GM12872 (cell line): ENCODE data around the gene COL4A1.

ENCODE experiments used
- TF ChIP-seq, protein P1 (sequence below): IDR thresholded peaks from 3 replicates; pipeline ENCODE4 v1.5.1; 2011; ENCODE audit warnings: low read depth, mild to moderate bottlenecking, low read length, moderate library complexity; ENCODE audit not compliant: insufficient read depth

The COL4A1 gene

DNA sequence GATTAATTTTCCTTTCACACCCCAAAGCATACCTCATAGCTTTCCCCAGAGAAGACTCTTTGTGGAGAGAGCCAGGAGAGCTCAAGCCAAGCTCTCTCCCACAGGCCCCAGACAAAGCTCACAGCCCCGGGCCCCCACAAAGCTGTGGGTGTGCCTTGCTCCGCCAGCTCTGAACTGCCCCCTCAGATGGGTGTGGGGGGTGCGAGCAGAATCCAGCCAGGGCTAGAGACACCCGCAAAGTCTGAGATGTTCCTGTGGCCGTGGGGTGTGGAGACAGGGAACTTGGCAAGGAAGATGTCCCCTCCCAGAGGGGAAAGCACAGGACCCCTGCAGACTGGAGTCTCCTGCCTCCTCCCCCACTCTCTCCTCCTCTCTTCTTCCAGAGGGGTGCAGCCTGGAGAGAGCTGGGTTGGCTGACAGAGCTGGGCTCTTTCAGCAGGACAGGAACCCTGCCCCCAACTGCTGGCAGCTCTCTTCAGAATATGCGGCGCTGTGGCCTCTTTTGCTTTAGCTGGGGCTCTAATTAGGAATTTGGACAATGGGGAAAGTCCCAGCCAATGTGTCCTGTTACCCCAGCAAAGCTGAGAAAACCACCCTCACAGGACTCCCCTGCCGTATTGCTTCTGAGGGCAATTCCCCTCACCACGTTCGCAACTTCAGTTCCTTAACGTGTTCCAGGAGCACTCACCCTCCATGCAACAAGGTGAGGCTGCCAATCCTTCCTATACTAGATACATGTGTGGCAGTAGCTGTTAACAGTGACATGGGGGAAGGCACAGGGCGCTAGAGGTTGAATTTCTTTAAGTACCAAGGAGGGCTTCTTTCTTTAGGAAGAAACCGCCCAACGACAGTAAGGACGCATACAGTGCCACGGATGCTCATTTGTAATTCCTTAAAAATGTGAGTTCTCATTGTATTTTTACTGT, 170.0 kb downstream of the COL4A1 start:
- TF ChIP-seq, protein P1, sequence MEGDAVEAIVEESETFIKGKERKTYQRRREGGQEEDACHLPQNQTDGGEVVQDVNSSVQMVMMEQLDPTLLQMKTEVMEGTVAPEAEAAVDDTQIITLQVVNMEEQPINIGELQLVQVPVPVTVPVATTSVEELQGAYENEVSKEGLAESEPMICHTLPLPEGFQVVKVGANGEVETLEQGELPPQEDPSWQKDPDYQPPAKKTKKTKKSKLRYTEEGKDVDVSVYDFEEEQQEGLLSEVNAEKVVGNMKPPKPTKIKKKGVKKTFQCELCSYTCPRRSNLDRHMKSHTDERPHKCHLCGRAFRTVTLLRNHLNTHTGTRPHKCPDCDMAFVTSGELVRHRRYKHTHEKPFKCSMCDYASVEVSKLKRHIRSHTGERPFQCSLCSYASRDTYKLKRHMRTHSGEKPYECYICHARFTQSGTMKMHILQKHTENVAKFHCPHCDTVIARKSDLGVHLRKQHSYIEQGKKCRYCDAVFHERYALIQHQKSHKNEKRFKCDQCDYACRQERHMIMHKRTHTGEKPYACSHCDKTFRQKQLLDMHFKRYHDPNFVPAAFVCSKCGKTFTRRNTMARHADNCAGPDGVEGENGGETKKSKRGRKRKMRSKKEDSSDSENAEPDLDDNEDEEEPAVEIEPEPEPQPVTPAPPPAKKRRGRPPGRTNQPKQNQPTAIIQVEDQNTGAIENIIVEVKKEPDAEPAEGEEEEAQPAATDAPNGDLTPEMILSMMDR = no peak

DNA sequence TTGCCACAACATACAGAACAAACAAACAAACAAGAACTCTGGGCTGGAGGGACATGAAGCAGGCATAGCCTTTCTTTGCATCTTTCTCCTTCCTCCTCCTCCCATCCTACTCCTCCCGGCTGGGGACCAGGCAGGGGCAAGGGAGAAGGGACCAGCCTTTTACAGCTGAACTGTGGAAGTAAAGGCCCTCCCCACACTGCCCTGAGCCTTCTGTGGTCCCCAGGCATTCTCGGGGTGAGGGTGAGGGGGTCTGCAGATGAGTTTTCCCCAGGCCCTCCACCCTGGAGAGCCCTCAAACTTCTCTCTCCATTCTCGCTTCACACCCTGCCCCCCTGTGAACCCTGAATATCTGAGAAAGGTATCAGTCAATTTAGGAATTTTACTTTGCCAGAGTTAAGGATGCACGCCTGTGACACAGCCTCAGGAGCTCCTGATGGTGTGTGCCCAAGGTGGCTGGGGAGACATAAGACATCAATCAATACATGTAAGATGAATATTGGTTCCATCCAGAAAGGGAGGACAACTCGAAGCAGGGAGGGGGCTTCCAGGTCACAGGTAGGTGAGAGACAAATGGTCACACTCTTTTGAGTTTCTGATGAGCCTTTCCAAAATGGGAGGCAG, 170.9 kb downstream of the COL4A1 start:
- TF ChIP-seq, protein P1 = no peak

DNA sequence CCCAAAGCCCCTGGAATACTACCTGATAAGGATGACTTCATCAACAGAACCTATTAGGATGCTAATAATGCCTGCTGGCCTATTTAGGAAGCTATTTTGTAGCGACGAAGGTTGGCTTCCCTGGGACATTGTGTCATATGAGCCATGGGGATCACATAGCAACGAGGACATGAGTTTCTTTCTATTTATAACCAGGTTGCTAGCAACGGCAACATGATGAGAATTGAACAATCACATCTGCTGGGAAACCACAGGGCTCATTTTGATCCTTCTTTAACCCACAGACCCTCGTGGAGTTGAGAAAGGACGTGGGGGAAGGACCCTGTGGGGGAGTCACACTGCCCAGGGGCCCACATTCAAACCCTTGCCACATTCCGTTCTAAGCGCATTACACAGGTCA, 172.2 kb downstream of the COL4A1 start:
- TF ChIP-seq, protein P1 = no peak

DNA sequence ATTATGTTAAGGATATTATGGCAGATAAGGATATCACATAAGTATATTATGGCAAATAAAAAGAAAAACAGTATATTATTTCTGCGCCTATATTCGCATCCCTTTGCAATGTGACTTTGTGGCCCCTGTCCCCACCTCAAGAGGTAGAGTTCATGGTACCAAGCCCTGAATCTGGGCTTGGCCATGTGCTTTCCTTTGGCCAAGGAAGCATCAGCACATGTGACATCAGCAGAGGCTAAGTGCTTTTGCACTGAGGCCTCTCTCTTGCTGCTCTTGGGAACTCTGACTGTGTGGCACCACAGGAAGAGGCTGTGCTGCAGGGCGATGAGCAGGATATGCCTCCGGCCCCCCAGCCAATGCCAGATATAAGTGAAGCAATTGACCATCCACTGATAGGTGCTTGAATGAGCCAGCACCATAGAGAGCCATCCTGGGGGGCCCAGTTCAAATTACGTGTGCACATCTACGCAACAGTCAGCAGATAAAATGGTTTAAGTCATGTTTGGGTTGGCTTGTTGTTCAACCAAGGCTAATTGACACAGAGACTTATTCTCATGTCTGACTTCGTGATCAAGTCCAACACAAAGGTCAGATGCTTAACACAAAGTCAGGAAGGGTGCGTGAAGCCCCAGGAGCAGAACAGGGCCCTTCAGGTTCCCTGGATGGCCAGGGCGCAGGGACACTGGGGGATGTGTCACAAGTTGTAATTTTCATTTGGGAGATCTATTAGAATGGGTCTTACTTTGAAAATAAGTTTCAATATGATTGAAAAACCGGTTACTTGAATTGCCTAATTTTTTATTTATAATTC, 173.3 kb downstream of the COL4A1 start:
- TF ChIP-seq, protein P1 = no peak

DNA sequence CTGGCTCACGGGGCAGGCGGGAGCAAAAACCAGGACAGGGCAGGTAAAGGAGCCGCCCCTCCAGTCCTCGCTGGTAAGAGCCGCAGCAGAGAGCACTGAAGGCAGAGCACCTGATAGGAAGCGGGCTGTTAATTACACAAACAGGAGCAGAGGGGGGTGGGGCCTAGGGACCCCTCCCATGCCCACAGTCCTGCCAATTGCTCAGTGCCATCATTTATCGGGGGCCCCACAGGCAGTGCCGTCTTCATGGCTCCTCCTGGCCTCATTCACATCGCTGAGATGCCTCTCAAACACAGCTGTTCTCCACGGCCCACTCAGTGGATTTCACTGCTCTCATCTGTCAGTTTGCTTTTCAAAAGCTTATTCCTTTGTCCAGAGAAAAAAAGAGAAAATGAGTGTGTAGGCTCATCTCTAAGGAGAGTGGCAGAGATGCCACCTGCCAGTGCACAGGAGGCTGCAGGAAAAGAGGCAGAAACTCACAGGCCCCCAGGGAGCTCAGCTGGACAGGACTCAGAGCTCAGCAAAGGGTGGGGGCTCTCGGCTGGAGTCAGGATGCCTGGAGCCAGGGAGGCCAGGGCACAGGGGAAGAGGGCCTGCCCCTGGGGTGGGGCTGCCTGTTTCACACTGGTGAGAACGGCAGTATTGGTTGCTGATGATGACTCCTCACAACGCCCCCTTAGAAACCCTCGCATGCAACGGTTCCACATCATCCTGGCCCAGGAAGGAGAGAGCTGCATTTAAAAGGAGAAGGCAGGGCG, 174.6 kb downstream of the COL4A1 start:
- TF ChIP-seq, protein P1 = no peak

DNA sequence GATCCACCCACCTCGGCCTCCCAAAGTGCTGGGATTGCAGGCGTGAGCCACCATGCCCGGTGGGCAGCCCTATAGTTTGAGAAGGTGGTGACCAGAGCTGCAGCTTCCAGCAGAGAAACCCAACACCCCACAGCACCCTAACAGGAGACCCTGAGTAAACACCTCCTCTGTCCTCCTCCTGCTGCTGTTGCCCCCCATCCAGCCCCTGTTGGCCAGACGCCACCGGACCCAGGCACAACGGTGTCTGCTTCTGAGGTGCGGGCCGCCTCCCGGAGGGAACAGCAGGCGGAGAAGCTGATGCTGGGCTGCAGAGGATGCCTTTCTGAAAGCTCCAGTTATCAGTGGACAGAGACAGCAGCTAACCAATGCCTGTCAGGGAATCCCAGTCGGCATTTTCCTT, 175.5 kb downstream of the COL4A1 start:
- TF ChIP-seq, protein P1 = no peak

DNA sequence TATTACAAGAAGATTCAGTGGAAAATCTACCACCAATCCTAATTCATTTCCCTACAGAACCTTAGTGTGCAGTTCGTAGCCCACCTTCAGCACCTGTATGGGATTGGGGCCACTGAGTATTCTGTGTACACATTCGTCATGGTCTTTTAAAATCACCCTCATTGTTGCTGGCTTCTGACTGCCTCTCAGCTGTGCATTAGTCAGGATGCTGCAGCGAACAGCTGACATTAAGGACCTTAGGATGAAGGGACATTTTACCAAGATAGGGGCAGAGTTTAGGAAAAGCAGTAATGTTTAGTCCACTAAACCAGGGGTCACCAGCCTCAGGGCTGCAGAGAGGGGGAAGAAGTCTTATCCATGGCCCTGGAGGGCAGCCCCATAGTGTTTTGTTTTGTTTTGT, 176.5 kb downstream of the COL4A1 start:
- TF ChIP-seq, protein P1 = no peak
